Right cardiac atrium (tissue), 5 donors: Measurements from ENCODE around the gene LINGO4. TPM values are rescaled to one million over a fixed set of nuclear protein-coding genes. Genes with fewer than 3 reads are reported as not detected.

Experiments
- ATAC-seq, 2 donors: fragments of 200-7000 bp; cut with Tn5 transposase; one replicate each; pipeline versions ENCODE4 v1.8.0 to v1.9.1; 2020; ENCODE audit warnings: moderate library complexity in 2 of 2, mild to moderate bottlenecking in 1 of 2
- DNase-seq, 3 donors: peaks; one replicate each; pipeline ENCODE4 v3.0.0-alpha.2; 2020
- H3K27ac ChIP-seq: one replicate; pipeline ENCODE4 v1.5.1; 2013; ENCODE audit warnings: mild to moderate bottlenecking, low read length, control low read depth, moderate library complexity
- H3K27me3 ChIP-seq: one replicate; pipeline ENCODE4 v1.6.1; 2013; ENCODE audit not compliant: control insufficient read depth, insufficient read depth
- H3K4me1 ChIP-seq: one replicate; pipeline ENCODE4 v1.6.1; 2013; ENCODE audit warnings: low read length; ENCODE audit not compliant: control insufficient read depth, insufficient read depth
- H3K4me3 ChIP-seq: one replicate; pipeline ENCODE4 v1.5.1; 2013; ENCODE audit warnings: low read length, control low read depth
- H3K9me3 ChIP-seq: one replicate; pipeline ENCODE4 v1.6.1; 2013; ENCODE audit warnings: low read length; ENCODE audit not compliant: control insufficient read depth
- WGBS: extraction: QIAGEN DNeasy Blood & Tissue Kit; methylation state at CpG from one replicate; pipeline ENCODE4 v1.1.7; 2013; 5-methylcytosine and 5-hydroxymethylcytosine counted together
- intact Hi-C, 4 donors: fragments of 100-400 bp; cut with DNase I; formaldehyde crosslinking; loops; one replicate each; pipeline versions ENCODE4 v1.11.0 to v1.14.0; 2022 to 2023
- polyA plus RNA-seq: library from polyadenylated mRNA; stranded (reverse); fragments of 200-250 nt; gene quantifications from one replicate; pipeline ENCODE4 v1.2.3, GENCODE V29; 2013
- total RNA-seq, 4 donors: library from RNA; stranded (reverse); fragmentation: NEBNext Ultra II Directional; extraction: Animal tissue kit (Norgen Biotek cat#: 25700); gene quantifications; one replicate each; pipeline ENCODE4 v1.2.1, GENCODE V29; 2021
- donor health status: healthy with polysubstance abuse.
- donor health status: DM: no; HTN: yes; CAD: no.
- donor health status: DM: no; HTN: no; CAD: no.
- donor health status: DM: no; HTN: yes; CAD: no; lungs with severe emphysema.
- donor health status: DM: yes; HTN: yes; CAD: no.

LINGO4 gene
- total and polyA plus RNA-seq, 5 donors: 0.09 to 0.37 (median 0.30) TPM; not detected in 1

DNA sequence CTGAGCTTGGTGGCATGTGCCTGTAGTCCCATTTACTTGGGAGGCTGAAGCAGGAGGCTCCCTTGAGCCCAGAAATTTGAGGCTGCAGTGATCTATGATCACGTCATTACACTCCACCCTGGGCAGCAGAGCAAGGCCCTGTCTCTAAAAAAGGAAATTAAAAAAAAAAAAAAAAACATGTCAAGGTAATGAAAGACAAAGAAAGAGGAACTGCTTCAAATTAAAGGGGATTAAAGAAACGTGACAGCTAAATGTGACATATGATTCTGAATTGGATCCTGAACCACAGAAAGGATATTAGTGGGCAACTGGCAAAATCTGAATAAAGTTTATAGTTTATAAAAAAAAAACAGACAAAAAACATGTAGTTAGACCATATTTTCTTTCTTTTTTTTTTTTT is 38.2 kb upstream of the LINGO4 start:
- intact Hi-C loops: no loop called here
- no peak overlapping the region for H3K27ac ChIP-seq
- H3K27me3 ChIP-seq: no peaks in the 10 kb centered on the region
- DNase-seq (no peak), ATAC-seq (no peak)
- WGBS: 78% methylated on average over 2 of the region's 2 CpGs
- peaks cover 2% of the 10 kb centered on the region for H3K4me1 ChIP-seq
- H3K9me3 ChIP-seq: no peaks in the 10 kb centered on the region
- no peak overlapping the region for H3K4me3 ChIP-seq

DNA sequence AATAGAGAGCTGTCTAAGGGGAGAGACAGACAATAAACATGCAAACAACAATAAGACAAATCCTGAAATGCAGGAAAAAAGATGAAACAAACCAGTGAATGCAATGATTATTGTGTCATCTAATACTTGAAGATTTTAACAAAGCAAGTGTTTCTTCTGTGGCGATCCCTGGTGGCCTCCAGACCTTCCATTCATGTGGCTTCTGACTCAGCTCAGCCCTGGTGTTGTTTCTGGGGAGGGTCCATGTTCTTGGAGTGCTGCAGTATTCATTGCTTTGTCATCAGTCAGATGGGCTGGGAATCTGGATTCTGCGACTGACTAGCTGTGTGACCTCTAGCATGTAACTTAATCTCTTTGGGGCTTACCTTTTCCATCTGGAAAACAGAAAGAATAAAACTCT is 35.9 kb upstream of the LINGO4 start:
- no peaks in the 10 kb centered on the region for H3K9me3 ChIP-seq
- H3K27me3 ChIP-seq: no peaks in the 10 kb centered on the region
- H3K4me3 ChIP-seq: no peak overlapping the region
- intact Hi-C loops: no loop called here
- WGBS: 87% methylated on average over 2 of the region's 2 CpGs
- DNase-seq (no peak), ATAC-seq (no peak)
- no peaks in the 10 kb centered on the region for H3K4me1 ChIP-seq
- H3K27ac ChIP-seq: no peak overlapping the region

DNA sequence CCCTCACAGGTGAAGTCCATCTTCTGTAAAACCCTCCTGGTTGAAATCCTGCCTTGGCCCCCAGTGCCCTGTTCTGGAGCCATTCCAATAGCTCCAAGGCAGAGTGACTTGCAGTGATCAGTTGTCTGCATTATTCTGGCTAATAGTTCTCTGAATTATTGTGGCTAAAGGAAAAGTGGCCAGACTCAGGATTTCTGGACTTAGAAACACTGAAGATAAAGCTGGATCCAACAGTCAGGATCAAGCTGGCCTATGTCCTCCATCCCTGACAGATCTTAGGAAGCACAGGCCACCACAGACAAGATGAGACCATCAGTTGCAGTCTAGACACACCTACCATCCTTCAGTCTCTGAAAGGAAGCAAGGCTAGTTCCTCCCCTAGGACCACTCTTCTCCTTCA is 35.2 kb upstream of the LINGO4 start:
- H3K9me3 ChIP-seq: no peaks in the 10 kb centered on the region
- DNase-seq: no peak
- intact Hi-C loops: no loop called here
- no peaks in the 10 kb centered on the region for H3K4me1 ChIP-seq
- no peak for ATAC-seq
- no peak overlapping the region for H3K4me3 ChIP-seq
- H3K27me3 ChIP-seq: no peaks in the 10 kb centered on the region
- no peak overlapping the region for H3K27ac ChIP-seq

DNA sequence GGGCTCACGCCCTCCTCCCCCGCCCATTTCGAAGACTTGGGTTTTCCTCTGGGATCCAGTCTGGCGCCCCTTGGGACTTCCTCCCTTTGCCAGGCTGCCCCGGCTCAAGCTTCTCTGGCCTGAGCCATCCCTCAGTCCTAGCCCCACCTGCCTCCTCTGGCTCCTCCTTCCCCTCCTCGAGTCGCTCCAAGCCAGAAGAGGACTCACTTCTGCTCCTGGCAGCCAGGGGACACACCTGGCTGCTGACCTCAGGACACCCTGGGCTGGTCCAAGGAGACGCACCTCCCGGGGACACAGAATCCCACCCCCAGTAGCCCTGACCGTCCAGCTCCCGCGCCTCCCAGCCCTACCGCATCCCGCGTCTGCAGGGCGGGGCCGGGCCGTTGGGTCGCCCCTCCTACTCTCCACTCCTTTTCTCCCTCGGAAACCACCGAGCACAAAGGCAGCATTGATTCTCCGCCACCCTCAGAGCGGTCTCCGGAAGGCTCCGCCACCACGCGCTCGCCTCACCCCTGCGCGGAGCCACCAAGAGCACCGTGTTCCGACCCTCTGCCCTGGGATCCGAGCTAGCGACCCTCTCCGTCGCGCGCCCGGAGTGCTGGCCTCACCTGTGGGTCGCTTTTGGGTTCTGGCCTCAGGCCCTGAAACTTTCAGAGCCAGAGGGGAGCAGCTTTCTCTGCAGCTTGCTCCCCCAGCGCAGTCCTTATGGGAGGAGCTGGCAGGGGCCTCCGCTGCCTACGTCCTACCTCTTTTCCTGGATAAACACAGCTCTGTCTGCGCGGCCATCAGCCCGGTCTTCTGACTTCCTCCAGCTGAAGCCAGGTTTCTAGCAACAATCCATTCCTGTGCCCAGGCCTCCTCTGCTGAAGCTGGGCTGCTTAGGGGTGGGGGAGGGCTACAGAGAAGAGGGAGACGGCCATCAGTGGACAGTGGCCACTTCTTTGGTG is 34.5 kb upstream of the LINGO4 start, which contains the start of gene C2CD4D:
C2CD4D (minus strand) TSS at position 364 of the 947 bp plus-strand sequence. CDS start 831 bp downstream, outside the sequence.
- Histone ChIP-seq H3K4me1 (no peaks in the 10 kb centered on the region), H3K4me3 (peak within 1 kb of the TSS; percentile 53), H3K27me3 (no peaks in the 10 kb centered on the region), H3K9me3 (no peaks in the 10 kb centered on the region), H3K27ac (no peak within 1 kb of the TSS)
- intact Hi-C loops: loop anchor here in 2 of 4 donors (10.0 kb wide), 1 partner anchor 245 kb away; no protein-coding TSS in a partner anchor
- ATAC-seq (peak; percentile 79 to 84), DNase-seq (peak; percentile 62 to 87 (median 85))
- WGBS: 4% methylated on average over 47 of the region's 47 CpGs

DNA sequence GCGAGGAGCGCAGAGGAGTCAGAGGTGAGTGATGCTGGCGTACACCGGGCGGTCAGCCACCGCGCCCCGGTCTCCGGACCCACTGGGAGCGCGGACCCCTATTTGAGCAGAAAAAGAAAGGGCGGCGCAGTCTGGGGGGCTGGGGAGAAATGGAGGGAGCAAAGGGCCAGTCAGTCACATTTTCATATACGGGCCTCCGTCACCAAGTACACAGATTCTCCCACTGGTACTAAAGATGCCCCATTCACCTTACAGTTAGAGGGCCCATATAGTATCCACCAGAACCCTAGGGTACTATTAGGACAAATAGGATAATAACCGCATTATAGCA is 33.8 kb upstream of the LINGO4 start:
- Histone ChIP-seq H3K4me1 (no peaks in the 10 kb centered on the region), H3K27ac (no peak overlapping the region), H3K9me3 (no peaks in the 10 kb centered on the region), H3K4me3 (peak overlapping the region; percentile 53), H3K27me3 (no peaks in the 10 kb centered on the region)
- ATAC-seq (no peak), DNase-seq (no peak)
- intact Hi-C loops: loop anchor here in 2 of 4 donors (10.0 kb wide), 1 partner anchor 244 kb away; no protein-coding TSS in a partner anchor
- WGBS: 12% methylated on average over 16 of the region's 16 CpGs

DNA sequence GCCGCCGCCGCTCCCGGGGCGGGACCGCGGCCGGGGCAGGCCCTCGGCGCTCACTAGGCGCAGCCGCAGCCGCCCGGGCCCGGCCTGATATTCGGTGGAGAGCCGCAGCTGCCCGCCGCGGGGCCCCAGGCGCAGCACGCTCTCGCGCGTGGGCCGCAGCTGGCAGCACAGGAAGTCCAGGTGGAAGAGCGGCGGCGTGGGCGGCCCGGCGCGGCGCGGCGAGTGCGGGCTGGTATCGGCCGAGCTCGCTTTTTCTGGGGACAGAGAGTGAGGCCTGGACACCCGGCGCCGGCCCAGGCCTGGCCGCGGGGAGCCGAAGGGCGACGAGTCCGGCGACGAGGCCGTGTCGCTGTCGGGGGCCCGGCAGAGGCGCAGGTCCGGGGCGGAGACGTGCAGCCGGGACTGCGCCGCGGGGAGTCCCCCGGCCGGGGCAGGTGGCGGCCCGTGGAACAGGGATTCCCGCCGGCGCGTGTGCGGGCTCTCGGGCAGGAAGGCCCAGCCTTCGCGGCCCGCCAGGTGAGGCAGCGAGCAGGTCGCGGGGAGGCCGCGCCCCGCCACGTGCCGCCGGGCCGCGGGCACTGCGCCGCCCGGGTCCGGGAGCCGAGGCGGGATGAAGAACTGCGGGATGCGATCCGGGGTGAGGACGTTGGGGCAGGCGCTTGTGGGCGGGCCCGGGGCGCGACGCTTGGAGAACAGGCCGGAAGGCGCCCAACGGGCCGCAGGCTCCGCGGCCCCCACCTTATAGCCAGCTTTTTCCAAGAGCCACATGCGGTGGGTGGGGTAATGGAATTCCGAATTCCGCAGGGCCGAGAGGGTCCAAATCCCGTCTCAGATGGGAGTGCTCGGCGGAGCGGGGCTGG is 33.2 kb upstream of the LINGO4 start:
- intact Hi-C loops: loop anchor here in 2 of 4 donors (10.0 kb wide), 1 partner anchor 244 kb away; no protein-coding TSS in a partner anchor
- Histone ChIP-seq H3K27ac (no peak overlapping the region), H3K9me3 (no peaks in the 10 kb centered on the region), H3K27me3 (no peaks in the 10 kb centered on the region), H3K4me3 (peak overlapping the region; percentile 53), H3K4me1 (no peaks in the 10 kb centered on the region)
- 2% methylated on average over 117 of the region's 117 CpGs for WGBS
- ATAC-seq (peak; percentile 37 to 41), DNase-seq (peak; percentile 28 to 80 (median 72))

DNA sequence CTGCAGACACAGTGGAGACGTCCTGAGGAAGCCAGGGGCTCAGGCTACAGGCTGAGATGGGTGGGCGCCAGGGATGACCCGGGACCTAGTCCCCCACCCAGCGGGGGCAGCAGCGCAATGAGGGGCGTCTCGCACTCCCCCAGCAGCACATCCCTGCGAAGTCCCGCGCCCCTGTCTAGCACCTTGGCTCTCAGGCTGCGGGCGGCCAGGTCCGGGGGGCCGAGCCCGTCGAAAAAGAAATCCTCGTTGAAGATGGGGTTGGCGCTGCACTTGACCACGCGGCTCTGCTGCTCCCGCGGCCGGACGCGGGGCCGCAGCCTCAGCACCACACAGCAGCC is 32.6 kb upstream of the LINGO4 start:
- no peaks in the 10 kb centered on the region for H3K4me1 ChIP-seq
- no peaks in the 10 kb centered on the region for H3K9me3 ChIP-seq
- WGBS: 7% methylated on average over 26 of the region's 26 CpGs
- no peaks in the 10 kb centered on the region for H3K27me3 ChIP-seq
- DNase-seq: no peak
- peak overlapping the region; percentile 53 for H3K4me3 ChIP-seq
- intact Hi-C loops: loop anchor here in 2 of 4 donors (10.0 kb wide), 1 partner anchor 243 kb away; no protein-coding TSS in a partner anchor
- ATAC-seq: no peak
- H3K27ac ChIP-seq: no peak overlapping the region

DNA sequence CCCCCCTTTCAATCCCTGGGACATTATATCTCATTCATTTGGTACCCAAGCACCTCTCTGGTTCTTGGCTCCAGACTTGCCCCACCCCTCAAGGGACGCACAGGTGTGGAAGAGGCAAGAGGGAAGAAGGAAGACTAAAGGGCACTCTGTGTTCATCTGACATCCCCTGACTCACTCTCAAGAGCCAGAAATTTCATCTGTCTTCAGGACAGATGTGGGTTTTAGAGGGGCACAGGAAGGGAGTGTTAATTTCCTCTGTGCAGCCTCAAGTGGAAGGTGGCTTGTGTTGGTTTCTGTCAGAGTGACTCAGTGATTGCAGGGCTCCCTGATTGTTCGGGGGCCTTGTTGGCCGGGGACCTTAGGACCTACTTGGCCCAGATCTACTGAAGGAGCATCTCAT is 32.0 kb upstream of the LINGO4 start:
- DNase-seq (no peak), ATAC-seq (no peak)
- Histone ChIP-seq H3K4me1 (no peaks in the 10 kb centered on the region), H3K27me3 (no peaks in the 10 kb centered on the region), H3K9me3 (no peaks in the 10 kb centered on the region), H3K27ac (no peak overlapping the region), H3K4me3 (no peak overlapping the region)
- intact Hi-C loops: loop anchor here in 2 of 4 donors (10.0 kb wide), 1 partner anchor 242 kb away; no protein-coding TSS in a partner anchor
- WGBS: 50% methylated on average over 3 of the region's 3 CpGs

DNA sequence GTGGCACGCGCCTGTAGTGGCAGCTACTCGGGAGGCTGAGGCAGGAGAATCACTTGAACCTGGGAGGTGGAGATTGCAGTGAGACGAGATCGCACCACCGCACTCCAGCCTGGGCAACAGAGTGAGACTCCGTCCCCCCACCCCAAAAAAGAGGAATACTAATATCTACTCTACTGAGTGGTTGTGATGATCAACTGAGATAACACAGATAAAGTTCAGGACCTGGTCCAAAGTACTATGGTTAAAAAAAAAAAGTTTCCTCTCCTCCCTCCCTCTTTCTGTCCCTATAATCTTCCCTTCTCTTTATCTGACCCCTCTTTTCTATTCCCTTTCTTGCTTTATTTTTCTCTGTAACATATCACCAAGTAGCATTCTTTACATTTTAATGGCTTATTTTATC is 30.4 kb upstream of the LINGO4 start:
- Histone ChIP-seq H3K9me3 (no peaks in the 10 kb centered on the region), H3K27ac (no peak overlapping the region), H3K4me1 (no peaks in the 10 kb centered on the region), H3K4me3 (no peak overlapping the region), H3K27me3 (no peaks in the 10 kb centered on the region)
- intact Hi-C loops: loop anchor here in 2 of 4 donors (10.0 kb wide), 1 partner anchor 241 kb away; no protein-coding TSS in a partner anchor
- no peak for ATAC-seq
- WGBS: 94% methylated on average over 7 of the region's 7 CpGs
- no peak for DNase-seq

DNA sequence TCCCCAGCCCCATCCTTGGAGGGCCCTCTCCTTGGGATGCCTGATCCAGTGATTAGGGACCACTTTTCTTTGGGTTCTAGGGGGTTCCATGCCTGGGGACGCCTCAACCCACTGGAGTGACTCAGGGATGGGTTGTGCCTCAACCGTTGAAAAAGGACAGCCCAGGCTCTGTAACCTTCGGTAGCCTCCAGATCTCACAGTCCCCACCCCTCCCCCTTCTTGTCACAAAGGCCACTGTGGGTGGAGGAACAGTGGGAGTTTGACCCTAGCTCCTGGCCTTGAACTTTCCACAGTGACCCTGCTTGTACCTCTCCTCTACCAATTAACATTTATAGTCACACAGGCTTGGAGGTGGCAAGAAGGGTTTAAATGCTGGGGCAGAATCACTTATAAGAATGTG is 29.0 kb upstream of the LINGO4 start:
- ATAC-seq: no peak
- H3K27me3 ChIP-seq: no peaks in the 10 kb centered on the region
- no peaks in the 10 kb centered on the region for H3K9me3 ChIP-seq
- H3K4me1 ChIP-seq: peaks cover 3% of the 10 kb centered on the region
- H3K4me3 ChIP-seq: no peak overlapping the region
- intact Hi-C loops: loop anchor here in 2 of 4 donors (10.0 kb wide), 1 partner anchor 239 kb away; no protein-coding TSS in a partner anchor
- no peak overlapping the region for H3K27ac ChIP-seq
- 72% methylated on average over 3 of the region's 3 CpGs for WGBS
- no peak for DNase-seq
